Testis (tissue), 2 donors: ENCODE data around the gene TBC1D4.

ENCODE experiments used
- CTCF ChIP-seq, 3 experiments: fragments of 450-650 bp in 2 of 3; fragments of 200-600 bp in 1 of 3; sonication (generic) in 1 of 3; IDR thresholded peaks; one replicate each; pipeline ENCODE4 v1.5.1; 2016 to 2019; ENCODE audit warnings: antibody characterized with exemption in 3 of 3, mild to moderate bottlenecking in 2 of 3, moderate library complexity in 1 of 3
- POLR2A ChIP-seq: fragments of 450-650 bp; IDR thresholded peaks from one replicate; pipeline ENCODE4 v1.6.1; 2017; ENCODE audit warnings: antibody characterized with exemption, mild to moderate bottlenecking, moderate library complexity

DNA sequence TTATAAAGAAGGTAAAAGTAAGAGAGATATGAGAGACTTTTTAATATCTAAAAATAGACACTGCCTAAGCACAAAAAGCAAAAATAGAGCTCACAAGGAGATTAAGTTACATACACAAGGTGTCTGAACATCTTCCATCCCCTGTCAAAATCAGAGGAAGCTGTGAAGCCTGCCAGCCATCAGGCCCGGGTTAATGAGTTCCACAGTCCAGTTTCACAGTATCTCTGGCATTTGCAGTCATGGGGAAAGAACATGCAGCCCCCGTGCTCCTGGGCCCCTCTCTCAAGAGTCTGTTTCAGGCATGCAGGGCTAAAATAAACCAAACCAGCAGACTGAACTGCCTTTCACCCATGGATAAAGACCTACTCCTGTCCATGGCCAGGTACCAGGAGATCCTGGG lies 79.2 kb downstream of the TBC1D4 start:
- no peak for TF ChIP-seq POLR2A
- no peak for TF ChIP-seq CTCF (IDR thresholded peaks at IDR 0.05)
